GM19468 (cell line): ENCODE data around the gene UNC45A.
"Not testable (repeated sequence)": the region's sequence is repeated elsewhere in the genome, so short reads cannot be mapped to it uniquely, and the experiment has no call there.

Experiments
- ATAC-seq: cut with Tn5 transposase; IDR thresholded peaks from one replicate; pipeline ENCODE4 v1.9.1; 2021; ENCODE audit warnings: mild to moderate bottlenecking, moderate library complexity, moderate number of reproducible peaks; ENCODE audit not compliant: unreplicated experiment; ENCODE audit errors: extremely low read depth

Gene UNC45A, protein sequence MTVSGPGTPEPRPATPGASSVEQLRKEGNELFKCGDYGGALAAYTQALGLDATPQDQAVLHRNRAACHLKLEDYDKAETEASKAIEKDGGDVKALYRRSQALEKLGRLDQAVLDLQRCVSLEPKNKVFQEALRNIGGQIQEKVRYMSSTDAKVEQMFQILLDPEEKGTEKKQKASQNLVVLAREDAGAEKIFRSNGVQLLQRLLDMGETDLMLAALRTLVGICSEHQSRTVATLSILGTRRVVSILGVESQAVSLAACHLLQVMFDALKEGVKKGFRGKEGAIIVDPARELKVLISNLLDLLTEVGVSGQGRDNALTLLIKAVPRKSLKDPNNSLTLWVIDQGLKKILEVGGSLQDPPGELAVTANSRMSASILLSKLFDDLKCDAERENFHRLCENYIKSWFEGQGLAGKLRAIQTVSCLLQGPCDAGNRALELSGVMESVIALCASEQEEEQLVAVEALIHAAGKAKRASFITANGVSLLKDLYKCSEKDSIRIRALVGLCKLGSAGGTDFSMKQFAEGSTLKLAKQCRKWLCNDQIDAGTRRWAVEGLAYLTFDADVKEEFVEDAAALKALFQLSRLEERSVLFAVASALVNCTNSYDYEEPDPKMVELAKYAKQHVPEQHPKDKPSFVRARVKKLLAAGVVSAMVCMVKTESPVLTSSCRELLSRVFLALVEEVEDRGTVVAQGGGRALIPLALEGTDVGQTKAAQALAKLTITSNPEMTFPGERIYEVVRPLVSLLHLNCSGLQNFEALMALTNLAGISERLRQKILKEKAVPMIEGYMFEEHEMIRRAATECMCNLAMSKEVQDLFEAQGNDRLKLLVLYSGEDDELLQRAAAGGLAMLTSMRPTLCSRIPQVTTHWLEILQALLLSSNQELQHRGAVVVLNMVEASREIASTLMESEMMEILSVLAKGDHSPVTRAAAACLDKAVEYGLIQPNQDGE

DNA sequence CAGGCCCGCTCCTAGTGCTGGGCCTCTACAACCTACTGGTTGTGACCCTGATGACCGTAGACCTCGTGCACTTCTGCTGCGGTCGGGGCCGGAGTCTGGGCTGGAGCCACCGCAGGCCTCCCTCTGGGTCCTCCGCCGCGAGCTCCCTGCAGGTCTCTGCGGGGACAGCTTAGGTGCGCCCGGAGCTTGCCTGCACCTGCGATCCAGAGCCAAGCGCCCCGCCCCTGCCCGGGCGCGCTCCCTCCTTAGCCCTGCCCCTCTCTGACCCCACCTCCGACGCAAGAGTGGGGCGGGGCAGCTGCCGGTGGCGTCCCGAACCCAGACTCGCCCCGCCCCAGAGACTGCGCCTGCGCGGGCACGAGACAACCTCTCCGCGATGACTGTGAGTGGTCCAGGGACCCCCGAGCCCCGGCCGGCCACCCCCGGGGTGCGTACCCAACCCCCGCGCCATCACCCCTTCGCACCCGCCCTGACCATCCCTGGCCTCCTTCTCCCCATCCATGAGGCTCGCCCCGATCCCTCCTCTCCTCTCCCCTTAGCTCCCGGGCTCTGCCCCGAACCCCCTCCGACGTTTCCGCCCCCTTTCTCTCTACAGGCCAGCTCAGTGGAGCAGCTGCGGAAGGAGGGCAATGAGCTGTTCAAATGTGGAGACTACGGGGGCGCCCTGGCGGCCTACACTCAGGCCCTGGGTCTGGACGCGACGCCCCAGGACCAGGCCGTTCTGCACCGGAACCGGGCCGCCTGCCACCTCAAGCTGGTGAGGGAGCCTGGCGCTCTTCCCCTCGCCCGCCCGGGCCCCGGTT is at the start of gene UNC45A:
Gene UNC45A (plus strand): TSS at position 337 of the 803 bp plus-strand sequence. CDS start 40 bp downstream, at position 377.
- peak; percentile 53 for ATAC-seq

DNA sequence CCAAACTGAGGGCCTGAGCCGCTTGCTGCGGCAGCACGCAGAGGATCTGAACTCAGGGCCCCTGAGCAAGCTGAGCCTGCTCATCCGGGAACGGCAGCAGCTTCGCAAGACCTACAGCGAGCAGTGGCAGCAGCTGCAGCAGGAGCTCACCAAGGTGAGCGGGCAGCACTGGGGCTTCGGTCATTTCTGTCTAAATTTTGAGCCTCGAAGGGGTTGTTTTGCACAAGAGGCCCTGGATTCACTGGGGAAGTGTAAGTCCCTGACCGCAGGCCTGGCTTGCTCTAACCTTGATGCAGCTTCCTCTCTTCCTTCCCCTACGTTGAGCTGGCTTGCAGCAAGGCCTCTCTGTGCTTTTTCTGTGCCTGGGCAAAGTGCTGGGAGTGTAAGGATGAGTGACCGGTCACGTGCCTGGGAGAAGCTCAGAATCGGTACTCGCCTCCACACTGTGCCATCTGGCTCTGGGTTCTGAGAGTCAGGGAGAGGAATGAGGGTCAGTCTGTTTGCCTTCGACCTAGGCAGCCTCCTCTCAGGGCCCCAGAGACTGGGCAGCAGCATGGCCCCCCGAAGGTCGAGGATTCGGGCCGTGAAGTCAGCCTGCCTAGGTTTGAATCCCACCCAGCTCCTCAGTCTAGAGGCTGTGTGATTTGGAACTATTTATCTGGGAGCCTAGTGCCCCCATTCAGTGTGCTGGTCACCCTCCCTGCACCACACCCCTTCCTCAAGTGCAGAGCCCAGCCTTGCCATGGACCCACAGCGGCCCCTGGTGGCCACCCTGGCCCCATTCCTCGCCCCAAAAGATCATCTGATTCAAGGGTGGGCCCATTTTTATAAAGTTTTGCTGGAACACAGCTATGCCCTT is 49.4 kb upstream of the UNC45A start:
- no peak for ATAC-seq

DNA sequence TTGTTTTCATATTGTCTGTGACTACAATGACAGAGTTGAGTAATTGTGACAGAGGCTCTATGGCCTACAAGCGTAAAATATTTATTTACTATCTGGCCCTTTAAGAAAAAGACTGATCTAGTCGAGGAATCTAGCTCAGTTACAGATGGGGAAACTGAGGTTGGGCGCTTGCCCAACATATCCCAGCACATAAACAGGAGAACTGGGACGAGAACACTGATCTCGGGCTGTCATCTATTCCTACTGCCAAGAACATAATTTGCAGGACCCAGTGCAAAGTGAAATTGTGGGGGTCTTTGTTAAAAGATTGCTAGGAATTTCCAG is 48.8 kb upstream of the UNC45A start:
- ATAC-seq: no peak

DNA sequence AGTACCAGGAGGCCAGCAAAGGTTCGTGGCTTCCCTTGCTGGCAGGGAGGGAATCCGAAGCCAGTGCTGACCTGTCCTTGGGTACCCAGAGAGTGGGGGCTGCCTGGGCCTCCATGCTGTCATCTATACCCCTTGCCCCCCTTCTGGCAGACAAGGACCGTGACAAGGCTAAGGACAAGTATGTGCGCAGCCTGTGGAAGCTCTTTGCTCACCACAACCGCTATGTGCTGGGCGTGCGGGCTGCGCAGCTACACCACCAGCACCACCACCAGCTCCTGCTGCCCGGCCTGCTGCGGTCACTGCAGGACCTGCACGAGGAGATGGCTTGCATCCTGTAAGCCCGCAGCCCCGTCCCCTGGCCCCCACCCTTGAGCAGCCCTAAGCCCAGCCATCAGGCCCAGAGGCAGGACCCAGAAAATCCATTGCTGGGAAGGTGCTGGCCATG is 48.0 kb upstream of the UNC45A start:
- ATAC-seq: no peak

DNA sequence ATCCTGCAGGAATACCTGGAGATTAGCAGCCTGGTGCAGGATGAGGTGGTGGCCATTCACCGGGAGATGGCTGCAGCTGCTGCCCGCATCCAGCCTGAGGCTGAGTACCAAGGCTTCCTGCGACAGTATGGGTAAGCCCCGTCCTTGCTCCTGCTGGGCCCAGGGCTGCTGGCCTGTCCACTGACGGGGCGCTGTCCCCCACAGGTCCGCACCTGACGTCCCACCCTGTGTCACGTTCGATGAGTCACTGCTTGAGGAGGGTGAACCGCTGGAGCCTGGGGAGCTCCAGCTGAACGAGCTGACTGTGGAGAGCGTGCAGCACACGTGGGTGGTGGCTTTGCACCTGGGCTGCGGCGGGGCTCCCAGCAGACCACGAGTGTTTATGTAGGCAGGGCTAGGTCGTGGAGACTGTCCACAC is 45.8 kb upstream of the UNC45A start:
- no peak for ATAC-seq

DNA sequence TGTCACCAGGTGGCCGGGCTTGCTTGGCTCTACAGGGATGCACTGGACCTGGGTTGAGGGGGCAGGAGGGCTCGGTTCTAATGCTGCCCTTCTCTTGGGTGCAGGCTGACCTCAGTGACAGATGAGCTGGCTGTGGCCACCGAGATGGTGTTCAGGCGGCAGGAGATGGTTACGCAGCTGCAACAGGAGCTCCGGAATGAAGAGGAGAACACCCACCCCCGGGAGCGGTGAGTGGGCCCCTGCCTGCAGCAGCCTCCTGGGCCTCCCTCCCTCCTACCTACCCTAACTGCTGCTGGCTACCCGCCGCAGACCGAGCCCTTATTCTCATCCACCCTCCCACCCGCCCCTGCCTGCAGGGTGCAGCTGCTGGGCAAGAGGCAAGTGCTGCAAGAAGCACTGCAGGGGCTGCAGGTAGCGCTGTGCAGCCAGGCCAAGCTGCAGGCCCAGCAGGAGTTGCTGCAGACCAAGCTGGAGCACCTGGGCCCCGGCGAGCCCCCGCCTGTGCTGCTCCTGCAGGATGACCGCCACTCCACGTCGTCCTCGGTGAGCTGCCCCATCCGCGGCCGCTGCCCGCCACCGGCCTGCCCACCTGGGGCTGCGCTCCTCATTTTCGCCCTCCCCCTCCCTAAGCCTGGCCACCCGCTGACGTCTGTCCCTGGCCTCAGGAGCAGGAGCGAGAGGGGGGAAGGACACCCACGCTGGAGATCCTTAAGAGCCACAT is 45.2 kb upstream of the UNC45A start:
- ATAC-seq: no peak

DNA sequence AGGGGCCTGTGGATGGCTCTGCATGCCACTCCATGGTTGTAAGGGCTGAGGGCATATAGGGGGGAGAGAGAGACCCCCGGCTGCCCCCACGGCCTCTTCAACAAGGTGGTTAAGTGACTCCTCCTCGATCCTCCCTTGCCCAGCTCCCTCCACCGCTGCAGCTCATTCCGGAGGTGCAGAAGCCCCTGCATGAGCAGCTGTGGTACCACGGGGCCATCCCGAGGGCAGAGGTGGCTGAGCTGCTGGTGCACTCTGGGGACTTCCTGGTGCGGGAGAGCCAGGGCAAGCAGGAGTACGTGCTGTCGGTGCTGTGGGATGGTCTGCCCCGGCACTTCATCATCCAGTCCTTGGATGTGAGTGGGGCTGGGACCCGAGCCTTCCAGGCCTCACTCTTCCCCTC is 44.2 kb upstream of the UNC45A start:
- ATAC-seq: no peak

DNA sequence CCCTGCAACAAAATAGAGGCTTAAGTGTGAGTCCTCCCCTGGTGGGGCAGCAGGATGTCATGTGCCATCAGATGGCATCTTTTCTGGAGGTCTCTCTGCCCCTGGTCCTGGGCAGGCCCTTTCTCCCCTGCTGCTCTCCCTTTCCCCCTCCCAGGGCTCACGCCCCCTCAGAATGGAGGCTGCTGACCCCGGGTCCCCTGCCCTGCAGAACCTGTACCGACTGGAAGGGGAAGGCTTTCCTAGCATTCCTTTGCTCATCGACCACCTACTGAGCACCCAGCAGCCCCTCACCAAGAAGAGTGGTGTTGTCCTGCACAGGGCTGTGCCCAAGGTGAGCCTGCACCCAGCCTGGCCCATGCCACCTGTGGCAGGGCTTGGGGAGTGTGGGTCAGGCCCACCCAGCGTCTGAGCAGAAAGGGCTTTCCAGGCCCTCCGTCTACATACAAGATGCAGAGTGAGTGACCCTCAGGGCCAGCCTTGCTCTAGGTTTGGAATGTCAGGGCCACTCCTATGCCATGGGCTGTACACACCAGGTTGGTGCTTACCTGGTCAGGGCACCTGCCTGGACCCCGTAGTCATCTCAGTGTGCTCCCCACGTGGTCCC is 43.6 kb upstream of the UNC45A start:
- no peak for ATAC-seq

DNA sequence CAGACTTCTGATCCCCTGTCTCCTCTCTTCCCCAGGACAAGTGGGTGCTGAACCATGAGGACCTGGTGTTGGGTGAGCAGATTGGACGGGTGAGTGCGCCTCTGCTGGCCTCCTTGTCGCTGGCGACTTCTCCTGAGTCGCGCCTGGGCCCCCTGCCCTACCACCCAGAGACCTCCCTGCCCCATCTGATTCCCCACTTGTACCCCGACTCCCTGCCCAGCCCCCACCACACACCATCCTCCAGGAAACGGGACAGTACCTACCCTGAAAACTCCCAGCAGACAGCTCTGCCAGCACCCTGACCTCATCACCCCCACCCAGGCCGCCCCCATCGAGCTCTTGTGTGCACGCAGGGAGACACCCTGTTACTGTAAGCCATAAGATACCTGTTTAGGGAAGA is 43.1 kb upstream of the UNC45A start:
- ATAC-seq: no peak

DNA sequence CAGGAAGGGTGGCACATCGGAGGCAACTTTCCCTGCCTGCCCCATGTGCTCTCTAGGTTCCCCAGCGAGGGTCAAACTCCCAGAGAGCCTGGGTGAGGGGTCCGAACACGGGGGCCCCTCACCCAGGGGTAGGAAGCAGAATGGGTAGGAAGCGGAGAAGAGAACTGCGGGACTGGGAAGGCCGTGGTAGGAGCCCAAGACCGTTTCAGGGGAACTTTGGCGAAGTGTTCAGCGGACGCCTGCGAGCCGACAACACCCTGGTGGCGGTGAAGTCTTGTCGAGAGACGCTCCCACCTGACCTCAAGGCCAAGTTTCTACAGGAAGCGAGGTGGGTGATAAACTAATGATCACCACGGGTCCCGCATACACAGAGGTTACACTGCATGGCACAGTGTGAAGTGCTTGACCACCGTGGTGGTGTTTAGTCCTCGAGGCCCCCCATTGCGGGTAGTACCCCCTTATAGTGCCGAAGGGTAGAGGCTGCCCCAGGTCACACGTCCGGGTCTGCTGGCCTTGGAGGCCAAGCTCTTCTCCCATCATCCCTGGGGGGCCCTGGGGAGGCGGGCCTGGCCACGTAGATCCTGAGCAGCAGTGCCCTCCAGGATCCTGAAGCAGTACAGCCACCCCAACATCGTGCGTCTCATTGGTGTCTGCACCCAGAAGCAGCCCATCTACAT is 42.4 kb upstream of the UNC45A start:
- ATAC-seq: no peak

DNA sequence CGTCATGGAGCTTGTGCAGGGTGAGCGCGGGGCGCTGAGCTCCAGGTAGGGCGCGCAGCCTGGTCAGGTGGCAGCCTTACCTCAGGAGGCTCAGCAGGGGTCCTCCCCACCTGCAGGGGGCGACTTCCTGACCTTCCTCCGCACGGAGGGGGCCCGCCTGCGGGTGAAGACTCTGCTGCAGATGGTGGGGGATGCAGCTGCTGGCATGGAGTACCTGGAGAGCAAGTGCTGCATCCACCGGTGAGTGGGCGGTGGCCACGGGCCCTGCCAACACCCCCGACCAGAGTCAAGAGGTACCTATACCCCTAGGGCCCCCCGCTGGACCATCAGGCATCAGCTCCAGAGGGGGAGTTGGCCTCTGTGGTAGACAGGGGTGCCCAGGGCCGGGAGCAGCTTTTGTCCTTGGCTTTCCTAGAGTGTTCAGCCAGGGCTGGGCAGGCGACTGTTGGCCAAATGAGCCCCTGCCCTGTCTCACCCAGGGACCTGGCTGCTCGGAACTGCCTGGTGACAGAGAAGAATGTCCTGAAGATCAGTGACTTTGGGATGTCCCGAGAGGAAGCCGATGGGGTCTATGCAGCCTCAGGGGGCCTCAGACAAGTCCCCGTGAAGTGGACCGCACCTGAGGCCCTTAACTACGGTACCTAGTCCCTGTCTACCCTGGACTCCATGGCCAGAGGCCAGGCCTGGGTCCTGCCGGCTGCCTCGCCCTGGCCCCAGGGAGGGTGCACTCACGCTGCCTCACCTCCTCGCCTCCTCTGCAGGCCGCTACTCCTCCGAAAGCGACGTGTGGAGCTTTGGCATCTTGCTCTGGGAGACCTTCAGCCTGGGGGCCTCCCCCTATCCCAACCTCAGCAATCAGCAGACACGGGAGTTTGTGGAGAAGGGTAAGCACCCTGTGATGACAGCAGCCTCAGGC is 41.7 kb upstream of the UNC45A start:
- no peak for ATAC-seq

DNA sequence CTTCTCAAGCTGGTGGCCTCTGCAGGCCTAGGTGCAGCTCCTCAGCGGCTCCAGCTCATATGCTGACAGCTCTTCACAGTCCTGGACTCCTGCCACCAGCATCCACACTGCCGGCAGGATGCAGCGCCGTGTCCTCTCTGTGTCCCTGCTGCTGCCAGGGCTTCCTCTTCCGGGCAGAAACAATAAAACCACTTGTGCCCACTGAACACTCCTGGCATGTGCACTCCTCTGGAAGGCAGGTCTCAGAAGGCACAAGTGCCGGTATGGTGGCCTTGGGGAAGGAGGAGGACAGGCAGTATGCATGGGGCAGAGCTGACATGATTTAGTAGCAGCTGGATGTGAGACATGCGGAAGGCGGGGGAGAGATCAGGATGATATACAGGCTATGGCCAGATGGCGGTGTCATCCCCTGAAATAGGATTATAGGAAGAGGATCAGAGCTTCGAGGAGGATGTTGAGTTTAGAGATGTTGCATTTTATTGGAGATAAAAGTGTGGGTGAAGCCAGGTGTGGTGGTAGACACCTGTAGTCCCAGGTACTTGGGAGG is 39.4 kb upstream of the UNC45A start:
- no peak for ATAC-seq

DNA sequence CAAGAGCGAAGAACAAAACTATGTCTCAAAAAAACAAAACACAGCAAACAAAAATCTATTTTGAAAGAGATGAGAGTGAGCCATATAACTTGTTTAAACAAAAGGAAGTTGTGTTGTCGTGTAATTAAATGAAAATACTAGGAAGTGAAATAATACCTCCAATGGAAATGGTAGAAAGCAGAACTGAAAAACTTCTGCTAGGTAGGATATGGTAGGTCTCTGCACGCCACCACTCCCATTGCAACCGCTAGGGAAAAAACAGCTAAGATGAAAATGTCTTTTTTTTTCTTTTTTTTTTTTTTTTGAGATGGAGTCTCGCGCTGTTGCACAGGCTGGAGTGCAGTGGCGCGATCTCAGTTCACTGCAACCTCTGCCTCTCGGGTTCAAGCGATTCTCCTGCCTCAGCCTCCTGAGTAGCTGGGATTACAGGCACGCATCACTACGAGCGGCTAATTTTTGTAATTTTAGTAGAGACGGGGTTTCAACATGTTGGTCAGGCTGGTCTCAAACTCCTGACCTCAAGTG is 37.9 kb upstream of the UNC45A start:
- not testable (repeated sequence) for ATAC-seq

DNA sequence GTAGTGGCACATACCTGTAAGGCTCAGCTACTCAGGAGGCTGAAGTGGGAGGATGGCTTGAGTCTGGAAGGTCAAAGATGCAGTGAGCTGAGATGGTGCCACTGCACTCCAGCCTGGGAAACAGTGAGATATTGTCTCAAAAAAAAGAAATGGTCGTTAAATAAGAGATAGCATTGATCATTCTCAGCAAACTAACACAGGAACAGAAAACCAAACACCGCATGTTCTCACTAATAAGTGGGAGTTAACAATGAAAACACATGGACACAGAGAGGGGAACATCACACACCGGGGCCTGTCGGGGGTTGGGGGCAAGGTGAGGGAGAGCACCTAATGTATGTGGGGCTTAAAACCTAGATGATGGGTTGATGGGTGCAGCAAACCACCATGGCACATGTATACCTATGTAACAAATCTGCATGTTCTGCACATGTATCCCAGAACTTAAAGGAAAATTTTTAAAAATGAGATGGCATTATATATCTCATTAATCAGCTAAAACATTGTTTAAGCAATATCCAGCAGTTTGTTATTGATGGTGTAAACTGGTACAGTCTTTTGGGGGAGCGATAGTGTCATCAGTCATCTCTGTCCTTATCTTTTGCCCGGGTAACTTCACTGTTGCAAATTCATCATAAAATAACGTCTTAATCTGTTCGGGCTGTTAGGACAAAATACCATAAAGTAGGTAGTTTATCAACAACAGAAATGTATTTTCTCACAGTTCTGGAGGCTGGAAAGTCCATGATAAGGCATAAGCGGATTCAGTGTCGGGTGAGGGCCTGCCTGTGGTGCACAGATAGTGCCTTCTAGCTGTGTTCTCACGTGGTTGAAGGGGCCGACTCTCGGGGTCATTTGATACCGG is 33.7 kb upstream of the UNC45A start:
- no peak for ATAC-seq

DNA sequence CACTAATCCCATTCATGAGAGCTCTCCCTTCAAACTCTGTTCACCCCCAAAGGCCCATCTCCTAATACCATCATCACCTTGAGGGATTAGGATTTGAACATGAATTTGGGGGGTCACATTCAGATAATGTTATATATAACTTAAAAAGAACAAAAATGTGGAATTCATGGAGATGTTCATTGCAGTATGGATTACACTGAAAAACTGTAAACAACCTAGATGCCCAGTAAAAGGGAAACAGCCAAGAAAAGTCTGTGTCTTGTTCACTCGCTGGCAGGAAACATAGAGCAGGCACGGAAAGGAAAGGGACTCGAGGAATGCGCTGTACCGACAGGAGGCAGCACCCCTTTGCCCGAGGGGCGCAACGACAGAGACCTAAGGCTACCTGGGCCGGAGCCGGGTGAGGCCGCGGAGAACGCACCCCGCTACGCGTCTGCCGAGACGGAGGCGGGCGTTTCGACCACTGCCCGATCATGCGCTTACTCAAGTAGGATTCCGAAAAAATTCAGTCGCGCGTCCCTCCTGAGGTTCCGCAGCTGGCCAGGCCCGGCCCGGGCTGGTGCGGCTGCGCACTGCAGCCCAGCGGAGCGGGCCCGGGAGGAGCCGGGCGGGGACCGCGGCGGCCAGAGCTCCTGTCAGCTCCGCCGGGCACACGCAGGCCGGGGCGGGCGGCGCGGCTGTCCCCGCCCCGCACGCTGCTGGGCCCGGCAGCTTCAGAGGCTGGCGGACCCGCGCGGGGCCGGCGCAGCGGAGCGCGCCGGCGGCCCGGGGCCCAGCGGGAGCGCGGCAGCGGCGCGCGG is 32.8 kb upstream of the UNC45A start:
- ATAC-seq: peak; percentile 55
